ENCODE results near the gene MBP. TPM values are rescaled to one million over a fixed set of nuclear protein-coding genes. Genes with fewer than 3 reads are reported as not detected.
"Not testable (repeated sequence)": the region's sequence is repeated elsewhere in the genome, so short reads cannot be mapped to it uniquely, and the experiment has no call there.

MBP gene
- total RNA-seq, 1 donor from 2014 or later: 90.6 TPM

- Histone ChIP-seq H3K4me1 (peaks cover 14% of the 10 kb centered on the region), H3K27ac (no peak overlapping the region), H3K27me3 (ENCODE audit: low read depth) (no peaks in the 10 kb centered on the region), H3K9me3 (no peaks in the 10 kb centered on the region), H3K4me3 (no peak overlapping the region), H3K36me3 (peaks cover 50% of the 10 kb centered on the region)
- no peak for DNase-seq
- TF ChIP-seq, protein P1, sequence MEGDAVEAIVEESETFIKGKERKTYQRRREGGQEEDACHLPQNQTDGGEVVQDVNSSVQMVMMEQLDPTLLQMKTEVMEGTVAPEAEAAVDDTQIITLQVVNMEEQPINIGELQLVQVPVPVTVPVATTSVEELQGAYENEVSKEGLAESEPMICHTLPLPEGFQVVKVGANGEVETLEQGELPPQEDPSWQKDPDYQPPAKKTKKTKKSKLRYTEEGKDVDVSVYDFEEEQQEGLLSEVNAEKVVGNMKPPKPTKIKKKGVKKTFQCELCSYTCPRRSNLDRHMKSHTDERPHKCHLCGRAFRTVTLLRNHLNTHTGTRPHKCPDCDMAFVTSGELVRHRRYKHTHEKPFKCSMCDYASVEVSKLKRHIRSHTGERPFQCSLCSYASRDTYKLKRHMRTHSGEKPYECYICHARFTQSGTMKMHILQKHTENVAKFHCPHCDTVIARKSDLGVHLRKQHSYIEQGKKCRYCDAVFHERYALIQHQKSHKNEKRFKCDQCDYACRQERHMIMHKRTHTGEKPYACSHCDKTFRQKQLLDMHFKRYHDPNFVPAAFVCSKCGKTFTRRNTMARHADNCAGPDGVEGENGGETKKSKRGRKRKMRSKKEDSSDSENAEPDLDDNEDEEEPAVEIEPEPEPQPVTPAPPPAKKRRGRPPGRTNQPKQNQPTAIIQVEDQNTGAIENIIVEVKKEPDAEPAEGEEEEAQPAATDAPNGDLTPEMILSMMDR (IDR thresholded peaks at IDR 0.05): no peak
- ATAC-seq: peak in 1 of 2 donors; percentile 11
- intact Hi-C loops (cut with DNase I): no loop called here
Measured at GRCh38 chr18:76951456-76952247, 180.9 kb downstream of the MBP start.

DNA sequence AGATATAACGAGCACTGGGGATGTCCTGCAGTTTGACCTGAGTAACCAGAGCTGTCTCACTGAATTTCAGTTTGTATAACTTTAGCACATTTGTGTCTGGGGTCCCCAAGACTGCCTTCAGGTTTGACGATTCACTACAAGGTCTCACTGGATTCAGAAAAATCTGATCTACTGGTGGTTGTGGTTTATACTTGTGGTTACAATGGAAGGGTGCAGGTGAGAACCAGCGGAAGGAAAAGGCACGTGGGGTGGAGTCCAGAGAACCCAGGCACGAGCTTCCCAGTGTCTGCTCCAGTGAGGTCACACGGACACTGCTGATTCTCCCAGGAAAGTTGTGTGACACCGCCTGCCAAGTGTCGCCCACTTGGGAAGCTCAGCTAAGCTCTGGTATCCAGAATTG is 184.2 kb downstream of the MBP start:
- Histone ChIP-seq H3K27me3 (ENCODE audit: low read depth) (no peaks in the 10 kb centered on the region), H3K4me3 (no peak overlapping the region), H3K4me1 (peaks cover 7% of the 10 kb centered on the region), H3K9me3 (no peaks in the 10 kb centered on the region), H3K27ac (no peak overlapping the region), H3K36me3 (peaks cover 39% of the 10 kb centered on the region)
- DNase-seq (no peak), ATAC-seq (no peak)
- TF ChIP-seq, protein P1 (IDR thresholded peaks at IDR 0.05): no peak
- intact Hi-C loops (cut with DNase I): no loop called here

- H3K4me3 ChIP-seq; H3K27ac ChIP-seq; H3K27me3 ChIP-seq (ENCODE audit: low read depth); H3K4me1 ChIP-seq; DNase-seq; H3K9me3 ChIP-seq; intact Hi-C loops (cut with DNase I): not testable (repeated sequence)
- ATAC-seq: peak in 1 of 2 donors; percentile 7
- H3K36me3 ChIP-seq: peaks cover 22% of the 10 kb centered on the region
Measured at GRCh38 chr18:76944346-76944745, 188.2 kb downstream of the MBP start.

- no peaks in the 10 kb centered on the region for H3K9me3 ChIP-seq
- no peak overlapping the region for H3K4me3 ChIP-seq
- DNase-seq: peak; percentile 83
- intact Hi-C loops (cut with DNase I): no loop called here
- H3K27ac ChIP-seq: peak overlapping the region; percentile 14
- peak; percentile 92 to 97 for ATAC-seq
- TF ChIP-seq, protein P1 (IDR thresholded peaks at IDR 0.05): no peak
- no peaks in the 10 kb centered on the region for H3K27me3 ChIP-seq (ENCODE audit: low read depth)
- no peaks in the 10 kb centered on the region for H3K4me1 ChIP-seq
- H3K36me3 ChIP-seq: peaks cover 24% of the 10 kb centered on the region
Measured at GRCh38 chr18:76943542-76944339, 188.8 kb downstream of the MBP start.

DNA sequence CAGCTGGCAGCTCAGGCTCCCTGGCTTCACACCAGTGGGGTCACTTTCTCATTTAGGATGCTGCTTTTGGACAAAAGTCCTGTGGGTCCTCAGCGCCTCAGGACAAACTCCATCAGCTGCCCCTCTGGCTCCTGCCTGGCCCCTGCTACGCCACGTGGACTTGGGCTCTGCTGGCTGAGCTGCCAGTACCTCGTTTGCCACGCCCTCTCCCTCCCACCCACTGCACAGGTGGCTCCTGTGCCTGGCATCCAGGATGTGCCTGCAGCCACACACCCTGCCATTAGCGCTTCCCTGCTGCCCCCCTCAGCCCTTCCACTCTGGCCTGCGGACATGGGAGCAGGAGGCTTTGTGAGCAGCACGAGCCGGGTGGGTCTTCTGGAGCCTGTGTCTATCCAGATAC is 191.3 kb downstream of the MBP start:
- no peak overlapping the region for H3K27ac ChIP-seq
- H3K27me3 ChIP-seq (ENCODE audit: low read depth): no peaks in the 10 kb centered on the region
- intact Hi-C loops (cut with DNase I): no loop called here
- TF ChIP-seq, protein P1 (IDR thresholded peaks at IDR 0.05): no peak
- no peaks in the 10 kb centered on the region for H3K9me3 ChIP-seq
- H3K4me3 ChIP-seq: no peak overlapping the region
- ATAC-seq (no peak), DNase-seq (no peak)
- H3K36me3 ChIP-seq: peaks cover 30% of the 10 kb centered on the region
- no peaks in the 10 kb centered on the region for H3K4me1 ChIP-seq

DNA sequence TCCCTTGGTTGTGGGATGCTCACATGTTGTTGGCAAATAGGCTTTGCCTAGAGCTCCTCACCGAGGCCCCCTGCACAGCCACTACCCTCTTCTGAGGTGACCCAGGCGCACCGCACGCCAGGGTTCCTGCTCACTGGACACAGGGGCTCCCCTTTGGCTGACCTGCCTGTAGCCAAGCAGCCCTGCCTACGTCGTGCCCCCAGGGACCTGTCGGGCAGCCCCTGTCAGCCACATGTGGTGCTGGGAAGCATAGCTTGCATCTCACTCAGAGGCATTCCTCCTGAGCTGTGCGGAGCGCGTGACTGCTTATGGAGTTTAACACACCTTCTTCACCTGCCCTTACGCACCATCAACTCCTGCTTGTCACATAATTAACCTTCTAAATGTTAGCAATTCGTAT is 194.0 kb downstream of the MBP start:
- DNase-seq: no peak
- no peaks in the 10 kb centered on the region for H3K9me3 ChIP-seq
- H3K4me3 ChIP-seq: no peak overlapping the region
- H3K36me3 ChIP-seq: peaks cover 42% of the 10 kb centered on the region
- H3K27ac ChIP-seq: no peak overlapping the region
- intact Hi-C loops (cut with DNase I): no loop called here
- no peaks in the 10 kb centered on the region for H3K27me3 ChIP-seq (ENCODE audit: low read depth)
- ATAC-seq: no peak
- TF ChIP-seq, protein P1 (IDR thresholded peaks at IDR 0.05): no peak
- no peaks in the 10 kb centered on the region for H3K4me1 ChIP-seq

All from lower lobe of right lung (tissue), 2 donors.